HG02623 (cell line): ENCODE results near the gene NET1.

Experiments used
- ATAC-seq: cut with Tn5 transposase; IDR thresholded peaks from one replicate; pipeline ENCODE4 v1.9.1; 2021; ENCODE audit warnings: moderate library complexity; ENCODE audit not compliant: unreplicated experiment

The NET1 gene

GRCh38 chr10:5441106-5441505 lies 28.7 kb downstream of the NET1 start:
- ATAC-seq = no peak

GRCh38 chr10:5442065-5442989 lies 30.0 kb downstream of the NET1 start:
- no peak for ATAC-seq

GRCh38 chr10:5442990-5443370 lies 30.6 kb downstream of the NET1 start:
- ATAC-seq = peak; percentile 13

- peak; percentile 73 for ATAC-seq
Observed at GRCh38 chr10:5443429-5443828, 31.1 kb downstream of the NET1 start.

GRCh38 chr10:5445006-5445405 lies 32.6 kb downstream of the NET1 start:
- ATAC-seq = no peak

- ATAC-seq = peak; percentile 29
Observed at GRCh38 chr10:5446390-5446926, 34.1 kb downstream of the NET1 start.

- ATAC-seq = no peak
Observed at GRCh38 chr10:5447056-5447455, 34.7 kb downstream of the NET1 start.

- peak; percentile 42 for ATAC-seq
Observed at GRCh38 chr10:5447611-5448071, 35.3 kb downstream of the NET1 start.

- ATAC-seq = no peak
Observed at GRCh38 chr10:5448333-5449001, 36.1 kb downstream of the NET1 start.

- no peak for ATAC-seq
Observed at GRCh38 chr10:5449227-5449626, 36.9 kb downstream of the NET1 start.

GRCh38 chr10:5449823-5450222 lies 37.5 kb downstream of the NET1 start:
- no peak for ATAC-seq

GRCh38 chr10:5450605-5451384 lies 38.4 kb downstream of the NET1 start:
- ATAC-seq = no peak

- no peak for ATAC-seq
Observed at GRCh38 chr10:5453749-5454489, 41.6 kb downstream of the NET1 start.

GRCh38 chr10:5456563-5456962 lies 44.2 kb downstream of the NET1 start:
- ATAC-seq = no peak

- no peak for ATAC-seq
Observed at GRCh38 chr10:5457741-5458140, 45.4 kb downstream of the NET1 start.

- no peak for ATAC-seq
Observed at GRCh38 chr10:5458425-5458824, 46.1 kb downstream of the NET1 start.

- ATAC-seq = no peak
Observed at GRCh38 chr10:5458949-5459747, 46.8 kb downstream of the NET1 start.

GRCh38 chr10:5460468-5461202 lies 48.3 kb downstream of the NET1 start:
- no peak for ATAC-seq

GRCh38 chr10:5461203-5461588 lies 48.8 kb downstream of the NET1 start:
- ATAC-seq = no peak
